ENCODE data around the gene LRRC55. TPM values are rescaled to one million over a fixed set of nuclear protein-coding genes. Genes with fewer than 3 reads are reported as not detected.
A peak's percentile ranks its signal among the peaks of the same experiment; 100 is the strongest.
"Not testable (repeated sequence)": the region's sequence is repeated elsewhere in the genome, so short reads cannot be mapped to it uniquely, and the experiment has no call there.

LRRC55 gene
- polyA plus RNA-seq, 4 donors = 2.0 to 6.4 (median 5.8) TPM

DNA sequence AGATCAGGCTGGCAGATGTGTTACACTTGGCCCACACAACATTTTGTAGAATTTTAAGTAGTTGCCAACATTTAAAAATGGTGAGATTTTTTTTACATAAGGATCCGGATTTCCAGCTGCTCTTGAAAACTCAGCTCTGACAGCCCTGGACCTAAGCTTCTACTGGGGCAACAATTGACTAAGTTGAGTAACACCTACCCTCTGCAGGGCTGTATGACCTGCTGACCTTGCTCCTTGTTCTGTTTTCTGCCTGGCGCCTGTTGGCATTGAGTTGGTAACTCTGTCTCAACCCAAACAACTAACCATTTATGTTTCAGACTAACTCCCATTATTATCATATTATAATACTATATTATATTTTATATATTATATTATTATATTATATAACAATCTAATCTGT is 21.1 kb upstream of the LRRC55 start:
- no peak for DNase-seq (ENCODE audit: low read depth in 4 of 4, low spot score in 3 of 4)

DNA sequence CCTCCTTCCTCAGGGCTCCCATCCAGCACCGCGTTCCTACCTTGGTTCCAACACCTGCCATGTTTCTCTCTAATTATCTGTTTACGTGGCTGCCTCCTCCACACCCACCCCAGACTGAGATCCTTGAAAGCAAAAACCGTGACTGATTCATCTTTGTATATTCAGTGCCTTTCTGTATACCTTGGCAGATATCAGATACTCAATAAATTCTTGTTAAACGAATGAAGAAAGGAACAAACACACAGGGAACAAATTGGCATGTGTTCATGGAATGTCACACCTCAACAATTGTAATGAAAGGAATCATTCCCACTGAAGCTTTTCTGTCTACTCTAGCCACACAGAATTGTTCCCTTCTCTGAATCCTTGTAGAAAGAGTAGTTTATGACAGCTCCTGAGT is 20.4 kb upstream of the LRRC55 start:
- DNase-seq (ENCODE audit: low read depth in 4 of 4, low spot score in 3 of 4) = no peak

DNA sequence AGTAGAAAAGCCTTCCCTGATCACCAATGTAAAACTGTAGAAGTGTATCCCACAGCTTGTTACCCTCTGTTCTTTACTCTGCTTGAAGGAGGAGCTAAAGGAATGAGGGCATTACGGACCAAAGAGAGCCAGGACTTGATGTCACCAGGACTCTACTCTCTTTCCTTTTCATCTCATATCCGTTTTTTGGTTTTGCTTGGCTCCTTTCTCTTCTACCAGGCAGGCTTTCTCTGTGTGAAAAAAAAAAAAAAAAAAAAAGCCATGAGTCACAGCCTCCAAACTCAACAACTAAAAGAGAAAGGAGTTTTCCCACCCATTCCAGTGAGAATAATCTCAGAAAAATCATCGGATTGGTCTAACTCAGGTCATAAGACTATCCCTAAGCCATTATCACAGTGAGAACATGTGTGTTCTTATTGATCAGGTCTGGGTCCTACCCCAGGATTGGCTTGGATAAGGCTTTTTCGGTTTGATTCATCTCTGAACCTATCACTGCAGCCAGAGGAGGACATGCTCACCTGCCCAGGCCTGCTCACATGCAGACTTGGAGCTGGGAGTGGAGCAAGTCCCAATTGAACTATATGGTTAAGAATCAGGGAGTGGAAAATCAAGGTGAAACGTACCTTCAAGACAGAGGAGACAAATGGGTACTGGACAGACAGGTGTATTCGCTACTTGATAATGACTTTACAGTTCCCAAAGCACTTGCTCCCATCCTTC is 19.4 kb upstream of the LRRC55 start:
- DNase-seq (ENCODE audit: low read depth in 4 of 4, low spot score in 3 of 4) = no peak

DNA sequence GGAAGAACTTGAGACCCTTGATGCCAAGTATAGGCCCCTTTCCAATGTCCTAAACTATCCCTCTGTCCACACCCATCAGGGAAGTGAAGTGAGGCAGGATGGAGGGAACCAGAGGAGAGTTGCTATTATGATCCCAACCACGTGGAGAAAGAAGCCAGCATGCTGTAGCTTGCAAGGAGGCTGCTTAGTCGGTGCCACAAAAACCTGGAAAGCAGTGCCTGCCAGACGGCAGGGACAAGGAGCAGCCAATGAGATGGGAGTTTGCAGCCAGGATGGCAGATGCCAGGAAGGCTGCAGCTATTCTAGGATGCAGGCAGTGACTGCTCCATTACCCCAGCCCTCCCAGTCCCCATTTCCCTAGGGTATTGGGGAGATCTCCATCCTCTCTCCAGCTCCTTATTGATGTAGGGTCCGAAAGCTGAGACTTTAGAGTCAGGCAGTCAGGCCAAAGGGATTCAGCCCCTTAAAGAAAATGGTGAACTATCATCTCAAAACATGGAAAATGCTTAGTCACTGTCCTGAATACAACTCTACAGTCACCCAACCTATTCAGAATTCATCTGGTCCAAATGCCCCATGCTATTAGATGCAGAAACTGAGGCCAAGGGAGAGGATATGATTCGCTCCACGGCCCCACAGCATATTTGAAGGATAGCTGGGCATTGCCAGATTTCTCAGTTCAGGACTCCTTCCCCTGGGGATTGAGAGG is 18.4 kb upstream of the LRRC55 start:
- no peak for DNase-seq (ENCODE audit: low read depth in 4 of 4, low spot score in 3 of 4)

DNA sequence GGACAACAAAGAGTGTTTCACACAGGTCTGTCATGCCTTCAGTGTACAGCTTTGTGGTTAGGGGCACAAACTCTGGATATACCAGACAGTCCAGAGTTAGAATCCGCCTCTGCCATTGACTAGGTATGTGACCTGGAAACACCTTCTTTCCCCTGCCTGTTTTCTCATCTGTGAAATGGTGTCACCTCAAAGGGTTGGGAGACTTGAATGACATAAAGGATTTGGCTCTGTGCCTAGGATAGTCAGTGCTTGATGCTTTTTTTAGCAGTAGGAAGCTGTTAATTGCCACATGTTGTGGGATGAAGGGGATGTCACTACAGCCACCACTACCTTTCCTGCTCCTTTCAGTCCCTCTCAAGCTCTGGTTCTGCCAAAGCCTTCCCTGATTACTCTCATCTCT is 17.4 kb upstream of the LRRC55 start:
- no peak for DNase-seq (ENCODE audit: low read depth in 4 of 4, low spot score in 3 of 4)

DNA sequence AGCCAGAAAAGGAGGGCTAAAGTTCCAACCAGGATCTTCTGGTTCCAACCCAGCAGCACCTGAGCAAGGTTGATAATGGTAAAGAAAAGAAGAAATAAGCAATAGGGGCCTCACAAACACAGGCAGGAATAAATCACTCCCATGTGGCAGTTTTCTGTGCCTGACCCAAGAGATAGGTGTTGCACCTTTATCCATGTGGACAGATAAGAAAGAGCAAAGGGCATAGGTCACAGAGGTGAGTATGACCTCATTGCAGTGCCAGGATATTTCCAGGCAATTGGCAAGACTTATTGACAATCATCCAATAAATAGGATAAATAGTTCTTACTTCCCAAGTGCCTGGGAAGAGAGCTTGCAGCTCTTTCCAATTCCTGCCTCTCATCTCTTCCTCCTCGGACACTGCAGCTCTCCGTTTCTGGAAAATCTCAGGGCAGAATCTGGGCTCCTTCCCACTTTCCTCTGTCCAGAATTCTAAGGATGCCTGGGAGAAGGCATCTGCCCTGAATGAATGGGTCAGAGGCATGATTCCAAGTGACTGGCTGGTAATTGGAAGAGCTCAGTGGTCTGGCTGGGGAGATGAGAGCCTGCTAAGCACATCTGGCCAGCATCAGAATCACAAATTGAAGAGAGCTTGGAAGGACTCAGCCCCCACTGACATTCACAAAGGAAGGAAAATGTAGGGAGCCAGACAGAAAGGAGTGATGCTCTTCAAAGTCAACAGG is 14.5 kb upstream of the LRRC55 start:
- DNase-seq (ENCODE audit: low read depth in 4 of 4, low spot score in 3 of 4) = no peak

DNA sequence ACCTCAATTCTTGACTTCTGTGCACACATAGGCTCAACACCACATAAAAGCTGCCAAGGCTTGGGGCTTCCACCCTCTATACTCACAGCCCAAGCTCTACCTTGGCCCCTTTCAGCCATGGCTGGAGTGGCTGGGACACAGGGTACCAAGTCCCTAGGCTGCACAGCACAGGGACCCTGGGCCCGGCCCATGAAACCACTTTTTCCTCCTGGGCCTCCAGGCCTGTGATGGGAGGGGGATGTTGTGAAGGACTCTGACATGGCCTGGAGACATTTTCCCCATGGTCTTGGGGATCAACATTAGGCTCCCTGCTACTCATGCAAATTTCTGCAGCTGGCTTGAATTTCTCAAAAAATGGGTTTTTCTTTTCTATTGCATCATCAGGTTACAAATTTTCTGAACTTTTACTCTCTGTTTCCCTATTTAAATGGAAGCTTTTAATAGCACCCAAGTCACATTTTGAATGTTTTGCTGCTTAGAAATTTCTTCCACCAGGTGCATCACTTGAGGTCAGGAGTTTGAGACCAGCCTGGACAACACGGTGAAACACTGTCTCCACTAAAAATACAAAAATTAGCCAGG is 11.9 kb upstream of the LRRC55 start:
- not testable (repeated sequence) for DNase-seq (ENCODE audit: low read depth in 4 of 4, low spot score in 3 of 4)

DNA sequence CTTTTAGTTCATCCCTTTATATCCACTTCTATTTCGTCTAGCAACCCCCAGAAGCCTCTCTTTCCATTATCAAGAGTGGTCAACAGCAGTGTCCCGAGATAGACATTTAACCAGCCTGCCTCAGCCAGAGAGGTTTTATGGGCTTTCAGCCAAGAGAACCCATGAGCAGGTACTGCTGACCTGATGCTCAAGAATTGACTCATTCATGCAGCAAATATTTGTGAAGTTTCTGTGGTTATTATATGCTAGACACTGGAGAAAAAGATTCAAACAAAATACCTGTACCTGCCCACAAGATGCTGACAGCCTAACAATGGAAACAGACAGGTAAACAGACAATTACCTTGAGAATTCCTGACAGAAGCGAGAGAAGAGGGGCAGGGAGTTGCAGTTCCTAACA is 9.7 kb upstream of the LRRC55 start:
- DNase-seq (ENCODE audit: low read depth in 4 of 4, low spot score in 3 of 4) = no peak

DNA sequence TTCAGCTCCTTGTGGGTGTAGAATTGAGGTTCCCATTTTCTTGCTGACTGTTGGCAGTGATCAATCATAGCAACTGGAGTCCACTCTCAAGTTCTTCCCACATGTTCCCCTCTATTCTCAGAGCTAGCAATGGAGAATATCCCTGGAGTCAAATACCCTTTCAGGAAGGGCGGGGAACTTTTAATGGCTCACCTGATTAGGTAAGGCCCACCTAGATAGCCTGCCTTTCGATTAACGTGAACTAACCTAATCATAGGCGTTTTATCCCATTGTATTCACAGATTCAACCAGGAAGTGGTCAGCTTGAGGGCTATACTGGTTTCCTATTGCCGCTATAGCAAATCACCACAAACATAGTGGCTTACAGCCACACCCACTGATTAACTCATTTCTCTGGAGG is 7.1 kb upstream of the LRRC55 start:
- DNase-seq (ENCODE audit: low read depth in 4 of 4, low spot score in 3 of 4) = no peak

DNA sequence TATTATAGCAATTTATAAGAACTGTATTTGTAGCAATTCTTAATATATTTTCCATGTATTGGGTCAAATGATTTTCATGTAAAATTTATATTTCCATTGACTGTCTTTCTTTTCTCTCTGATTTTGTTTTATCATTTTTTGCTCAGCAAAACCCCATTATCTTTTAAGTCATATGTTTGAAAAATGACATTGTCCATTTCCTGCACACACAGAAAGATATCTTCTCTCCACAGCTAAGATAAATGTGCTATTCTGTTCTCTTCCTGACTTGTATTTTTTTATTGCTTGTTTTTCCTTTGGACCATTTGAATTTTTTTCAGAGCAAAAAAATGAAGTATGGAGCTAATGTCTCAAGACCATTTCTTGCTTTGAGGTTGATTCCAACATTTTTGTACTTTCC is 6.3 kb upstream of the LRRC55 start:
- no peak for DNase-seq (ENCODE audit: low read depth in 4 of 4, low spot score in 3 of 4)

DNA sequence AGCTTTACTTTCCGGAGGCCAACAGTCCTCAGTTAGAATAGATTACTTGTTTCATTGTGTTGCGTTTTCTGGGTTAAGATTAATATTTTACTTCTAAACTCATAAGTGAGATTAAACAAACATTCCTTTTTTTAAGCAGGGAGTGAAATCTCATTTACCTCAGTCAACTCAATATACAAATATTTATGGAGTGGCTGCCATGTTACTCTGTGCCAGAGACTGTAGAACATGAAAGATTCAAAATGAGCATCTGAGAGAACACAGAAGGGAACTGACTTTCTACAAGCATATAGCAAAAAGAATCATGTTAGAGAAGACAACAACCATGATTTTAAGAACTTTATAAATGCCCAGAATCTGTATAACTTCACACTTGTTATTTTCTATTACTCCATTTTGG is 3.4 kb upstream of the LRRC55 start:
- DNase-seq (ENCODE audit: low read depth in 4 of 4, low spot score in 3 of 4) = no peak

DNA sequence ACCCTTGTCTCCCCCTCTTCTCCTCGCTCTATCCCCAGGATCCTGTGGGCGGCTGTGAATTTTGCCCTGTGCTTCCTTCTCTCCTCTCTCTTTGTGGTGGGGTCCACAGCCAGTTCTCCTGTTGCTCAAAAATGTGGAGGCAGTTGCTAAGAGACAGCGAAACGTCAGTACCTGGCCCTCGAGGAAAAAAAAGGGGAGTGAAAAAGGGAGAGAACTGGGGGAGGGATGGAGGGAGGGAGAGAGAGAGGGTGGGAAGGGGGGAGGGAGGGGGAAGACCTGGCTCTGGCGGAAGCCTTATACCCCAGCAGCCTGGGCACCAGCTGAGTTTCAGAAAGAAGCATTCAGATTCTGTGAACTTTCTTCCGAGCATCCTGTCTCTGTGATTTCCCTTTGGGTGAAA is 2.1 kb upstream of the LRRC55 start:
- no peak for DNase-seq (ENCODE audit: low read depth in 4 of 4, low spot score in 3 of 4)

DNA sequence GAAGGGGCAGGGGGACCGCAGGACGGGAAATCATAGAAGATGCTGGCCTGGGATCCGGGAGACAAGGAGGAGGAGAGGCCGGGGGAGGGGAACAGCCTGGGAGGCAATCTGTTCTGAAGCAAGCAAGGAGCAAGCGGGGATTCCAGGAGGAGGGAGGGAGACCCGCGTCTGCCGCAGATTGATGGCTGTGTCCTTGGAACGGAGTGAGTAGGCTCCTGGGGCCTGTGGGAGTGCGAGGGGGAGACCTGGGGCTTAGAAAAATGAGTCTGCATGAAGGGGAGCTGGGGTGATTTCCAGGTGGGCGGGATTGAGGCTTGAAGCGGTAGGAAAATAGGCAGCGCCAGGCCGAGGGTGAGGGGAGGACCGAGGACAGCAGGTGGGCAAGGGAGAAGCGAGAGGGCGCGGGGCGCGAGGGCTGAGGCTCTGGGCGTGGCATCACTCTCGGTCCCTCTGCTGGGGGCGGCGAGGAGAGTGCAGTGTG is 1.6 kb upstream of the LRRC55 start:
- DNase-seq (ENCODE audit: low read depth in 4 of 4, low spot score in 3 of 4) = peak in 1 of 4 donors; percentile 19

DNA sequence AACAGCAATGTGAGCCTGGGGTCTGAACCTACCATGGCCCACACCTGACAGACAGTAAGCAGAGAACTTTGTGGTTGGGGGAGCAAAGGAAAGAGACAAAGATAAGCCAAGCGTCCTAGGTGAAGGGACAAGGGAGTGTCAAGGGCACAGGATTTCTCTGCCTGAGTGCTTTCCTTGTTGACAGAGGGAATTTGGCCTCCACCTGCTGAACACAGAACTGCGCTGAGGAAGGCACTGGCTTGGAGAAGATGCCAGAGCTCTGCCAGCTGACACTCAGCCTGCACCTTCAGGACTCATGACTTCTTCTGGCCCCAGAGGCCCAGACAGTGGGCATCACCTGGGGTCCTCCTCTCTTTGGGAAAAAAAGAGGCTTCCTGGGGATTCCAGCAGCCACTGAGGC is 789 bp upstream of the LRRC55 start:
- DNase-seq (ENCODE audit: low read depth in 4 of 4, low spot score in 3 of 4) = no peak

DNA sequence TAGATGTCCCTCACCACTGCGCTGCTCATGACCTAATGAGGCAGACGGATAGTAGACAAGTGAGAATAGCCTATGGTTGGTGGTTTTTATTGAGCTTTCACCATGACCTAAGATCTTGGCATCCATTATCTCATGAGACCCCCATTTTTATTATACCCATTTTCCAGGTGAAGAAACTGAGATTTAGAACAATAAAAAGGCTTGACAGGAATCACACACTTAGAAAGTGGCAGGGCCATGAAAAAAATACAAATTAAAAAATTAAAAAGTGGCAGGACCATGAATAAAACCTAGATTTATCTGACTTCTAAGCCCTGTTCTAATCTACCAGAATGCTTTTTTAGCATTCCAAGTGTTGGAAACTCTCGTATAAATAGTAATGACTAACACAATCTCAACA is 1.1 kb downstream of the LRRC55 start:
- DNase-seq (ENCODE audit: low read depth in 4 of 4, low spot score in 3 of 4) = no peak

DNA sequence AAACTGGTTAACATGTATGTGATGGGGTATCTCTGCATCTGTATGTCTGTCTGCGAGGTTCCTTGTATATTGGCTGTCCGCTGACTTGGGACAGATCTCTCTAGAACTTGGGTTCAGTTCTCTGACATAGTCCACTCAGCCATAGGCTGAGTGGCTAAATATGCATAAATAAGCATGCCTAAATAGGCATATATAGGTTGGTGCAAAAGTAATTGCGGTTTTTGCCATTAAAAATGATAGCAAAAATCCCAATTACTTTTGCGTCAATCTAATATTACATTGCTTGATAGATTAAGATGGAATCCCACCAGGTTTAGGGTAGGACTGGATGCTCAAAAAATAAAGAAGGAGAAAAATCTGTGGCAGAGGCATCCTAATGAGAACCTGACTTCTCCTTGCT is 8.8 kb downstream of the LRRC55 start:
- DNase-seq (ENCODE audit: low read depth in 4 of 4, low spot score in 3 of 4) = no peak

DNA sequence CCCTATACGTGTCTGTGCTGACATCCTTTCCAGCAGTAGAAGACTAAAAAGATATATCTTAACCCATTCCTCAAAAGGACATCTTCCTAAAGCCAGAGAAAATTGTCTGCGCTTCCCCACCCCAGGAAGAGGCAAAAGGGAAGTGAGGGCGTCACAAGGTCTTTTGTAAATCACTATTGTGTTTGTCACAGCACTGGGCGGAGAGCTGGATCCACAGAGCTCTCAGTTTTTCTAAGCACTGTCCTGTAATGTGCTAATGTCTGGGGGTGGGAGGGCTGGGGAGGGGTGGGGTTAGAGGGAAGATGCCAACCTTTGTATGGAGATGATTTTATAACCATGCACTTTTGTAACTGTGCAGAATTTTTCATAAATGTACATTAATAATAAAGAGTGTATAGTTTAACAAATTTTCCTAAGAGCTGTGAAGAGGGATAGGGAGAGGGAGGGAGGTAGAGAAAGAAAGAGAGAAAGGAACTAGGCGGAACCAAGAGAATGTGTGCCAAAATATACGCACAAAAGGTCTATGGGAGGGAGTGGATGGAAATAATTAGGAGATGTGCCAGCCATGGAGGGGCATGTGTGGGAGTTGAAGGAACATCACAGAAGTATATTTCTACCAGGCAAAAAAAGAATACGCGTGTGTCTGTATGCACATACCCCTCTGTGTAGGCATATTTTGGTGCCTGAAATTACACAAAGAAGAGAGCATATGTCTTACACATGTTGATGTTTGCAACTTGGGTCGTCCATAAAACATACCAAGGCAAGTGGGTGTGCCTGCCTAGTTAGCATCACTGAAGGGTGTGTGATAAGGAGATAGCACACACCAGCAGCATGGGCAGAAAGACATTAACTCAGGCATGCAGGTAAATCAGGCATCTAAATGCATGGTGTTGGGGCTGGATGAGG is 9.8 kb downstream of the LRRC55 start:
- DNase-seq (ENCODE audit: low read depth in 4 of 4, low spot score in 3 of 4) = no peak

DNA sequence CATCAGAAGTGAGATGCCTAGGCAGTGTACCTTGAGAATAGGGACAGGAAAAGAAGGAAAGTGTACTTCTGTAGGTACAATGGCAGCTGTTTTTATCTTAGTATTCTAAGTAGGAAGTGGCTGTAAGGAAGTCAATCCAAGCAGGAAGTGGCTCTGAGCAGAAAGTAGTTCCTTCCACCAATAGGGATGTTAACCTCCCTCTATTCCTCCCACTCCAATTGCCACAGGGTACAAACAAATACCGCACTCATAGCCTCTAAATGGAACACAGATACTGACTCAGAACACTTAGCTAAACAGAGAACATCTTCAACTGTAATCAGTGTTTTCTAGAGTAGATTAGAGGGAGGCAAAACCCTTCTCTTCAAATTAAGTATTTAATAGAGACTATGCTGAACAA is 10.6 kb downstream of the LRRC55 start:
- DNase-seq (ENCODE audit: low read depth in 4 of 4, low spot score in 3 of 4) = no peak

DNA sequence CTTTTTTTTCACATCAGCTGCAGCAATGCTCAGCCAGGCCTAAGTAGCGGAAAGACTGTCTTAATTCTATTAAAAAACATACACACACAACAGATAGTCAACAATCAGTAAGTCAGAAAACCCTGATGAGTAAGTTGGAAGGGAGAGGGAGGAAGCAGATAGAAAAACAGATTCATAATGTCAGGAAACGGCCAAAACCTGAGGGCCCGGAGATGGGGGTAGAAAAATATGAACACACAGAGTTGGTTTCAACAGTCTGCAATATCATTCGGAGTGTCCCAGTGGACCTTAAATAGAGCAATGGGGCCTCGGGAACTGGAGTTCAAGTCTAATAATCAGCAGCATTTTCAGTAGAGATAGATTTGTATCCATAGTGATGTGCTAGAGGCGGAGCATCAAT is 14.8 kb downstream of the LRRC55 start:
- DNase-seq (ENCODE audit: low read depth in 4 of 4, low spot score in 3 of 4) = no peak

DNA sequence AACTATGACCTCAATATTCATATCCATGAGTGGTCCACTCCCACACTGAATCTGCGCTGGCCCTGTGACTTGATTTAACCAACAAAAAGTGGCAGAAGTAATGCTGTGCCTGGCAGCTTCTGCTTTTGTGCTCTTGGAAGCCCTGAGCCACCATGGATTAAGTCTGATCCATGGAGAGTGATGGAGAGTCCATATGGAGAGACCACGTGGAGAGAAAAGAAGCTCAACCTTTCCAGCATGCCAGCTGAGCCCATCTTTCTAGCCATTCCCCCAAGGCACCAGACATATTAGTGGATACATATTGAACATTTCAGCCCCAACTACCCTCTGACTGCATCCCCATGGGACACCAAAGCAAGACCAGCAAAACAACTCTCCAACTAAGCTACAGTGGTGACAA is 16.0 kb downstream of the LRRC55 start:
- DNase-seq (ENCODE audit: low read depth in 4 of 4, low spot score in 3 of 4) = no peak
